ENCODE measurements around the gene SEMA3B.
A peak's percentile ranks its signal among the peaks of the same experiment; 100 is the strongest.

SEMA3B gene

DNA sequence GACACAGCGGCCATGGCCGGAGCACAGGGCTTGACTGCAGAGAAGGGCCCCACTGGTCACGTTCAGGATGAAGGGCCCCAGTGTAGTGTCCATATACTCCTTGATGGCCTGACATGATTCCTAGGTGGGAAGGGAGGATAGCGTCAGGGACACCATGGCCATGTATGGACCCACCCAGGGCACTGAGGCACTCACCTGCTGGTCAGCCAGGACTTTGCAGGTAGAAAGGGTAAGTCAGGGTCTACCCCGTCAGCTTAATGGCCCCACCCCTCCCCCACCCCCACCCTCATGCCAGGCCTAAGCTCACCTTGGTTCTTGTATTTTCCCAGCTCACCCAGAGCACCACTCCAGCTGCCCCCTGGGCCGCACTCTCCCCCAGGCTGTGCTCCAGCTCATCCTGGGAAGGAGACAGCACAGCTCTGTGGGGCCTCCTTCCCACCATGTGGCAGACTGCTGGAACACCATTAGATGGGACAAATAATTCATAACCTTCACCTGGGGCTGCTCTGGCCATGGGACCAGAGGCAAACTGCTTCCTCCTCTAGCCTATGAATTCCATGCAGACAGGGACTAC is 31.8 kb downstream of the SEMA3B start:
- Histone ChIP-seq H3K9ac (ENCODE audit: low read length) (no peak overlapping the region), H3K27me3 (replicated peaks; ENCODE audit: insufficient read depth, low read length) (no peaks in the 10 kb centered on the region), H3K36me3 (replicated peaks; ENCODE audit: insufficient read depth, low read length) (no peaks in the 10 kb centered on the region), H3K79me2 (ENCODE audit: low read length) (peaks cover 11% of the 10 kb centered on the region; the same call in 1 of the 2 replicates), H3K4me2 (ENCODE audit: low read depth, low read length) (peak overlapping the region; percentile 94; the same call in 1 of the 2 replicates), H3K9me2 (replicated peaks; ENCODE audit: insufficient read depth, low read length) (no peaks in the 10 kb centered on the region), H3K9me3 (replicated peaks; ENCODE audit: insufficient read depth, low read length) (no peaks in the 10 kb centered on the region), H3K4me3 (ENCODE audit: low read length) (no peak overlapping the region), H2AFZ (ENCODE audit: low read length) (no peak overlapping the region), H3K27ac (ENCODE audit: low read length) (no peak overlapping the region), H4K20me1 (ENCODE audit: insufficient read depth, low read length) (no peaks in the 10 kb centered on the region), H3F3A (ENCODE audit: insufficient read depth, low read length) (peaks cover 4% of the 10 kb centered on the region; the same call in 1 of the 2 replicates), H3K4me1 (ENCODE audit: low read length) (peaks cover 12% of the 10 kb centered on the region; the same call in 1 of the 2 replicates)
- no peak for DNase-seq
- no peak for TF ChIP-seq EZH2phosphoT487 (IDR thresholded peaks at IDR 0.05; ENCODE audit: low read length)
- no peak for TF ChIP-seq EZH2 (optimal IDR thresholded peaks at IDR 0.05; ENCODE audit: low read depth, low read length)
- TF ChIP-seq, protein P1, sequence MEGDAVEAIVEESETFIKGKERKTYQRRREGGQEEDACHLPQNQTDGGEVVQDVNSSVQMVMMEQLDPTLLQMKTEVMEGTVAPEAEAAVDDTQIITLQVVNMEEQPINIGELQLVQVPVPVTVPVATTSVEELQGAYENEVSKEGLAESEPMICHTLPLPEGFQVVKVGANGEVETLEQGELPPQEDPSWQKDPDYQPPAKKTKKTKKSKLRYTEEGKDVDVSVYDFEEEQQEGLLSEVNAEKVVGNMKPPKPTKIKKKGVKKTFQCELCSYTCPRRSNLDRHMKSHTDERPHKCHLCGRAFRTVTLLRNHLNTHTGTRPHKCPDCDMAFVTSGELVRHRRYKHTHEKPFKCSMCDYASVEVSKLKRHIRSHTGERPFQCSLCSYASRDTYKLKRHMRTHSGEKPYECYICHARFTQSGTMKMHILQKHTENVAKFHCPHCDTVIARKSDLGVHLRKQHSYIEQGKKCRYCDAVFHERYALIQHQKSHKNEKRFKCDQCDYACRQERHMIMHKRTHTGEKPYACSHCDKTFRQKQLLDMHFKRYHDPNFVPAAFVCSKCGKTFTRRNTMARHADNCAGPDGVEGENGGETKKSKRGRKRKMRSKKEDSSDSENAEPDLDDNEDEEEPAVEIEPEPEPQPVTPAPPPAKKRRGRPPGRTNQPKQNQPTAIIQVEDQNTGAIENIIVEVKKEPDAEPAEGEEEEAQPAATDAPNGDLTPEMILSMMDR (IDR thresholded peaks at IDR 0.05; ENCODE audit: low read length), result no peak

DNA sequence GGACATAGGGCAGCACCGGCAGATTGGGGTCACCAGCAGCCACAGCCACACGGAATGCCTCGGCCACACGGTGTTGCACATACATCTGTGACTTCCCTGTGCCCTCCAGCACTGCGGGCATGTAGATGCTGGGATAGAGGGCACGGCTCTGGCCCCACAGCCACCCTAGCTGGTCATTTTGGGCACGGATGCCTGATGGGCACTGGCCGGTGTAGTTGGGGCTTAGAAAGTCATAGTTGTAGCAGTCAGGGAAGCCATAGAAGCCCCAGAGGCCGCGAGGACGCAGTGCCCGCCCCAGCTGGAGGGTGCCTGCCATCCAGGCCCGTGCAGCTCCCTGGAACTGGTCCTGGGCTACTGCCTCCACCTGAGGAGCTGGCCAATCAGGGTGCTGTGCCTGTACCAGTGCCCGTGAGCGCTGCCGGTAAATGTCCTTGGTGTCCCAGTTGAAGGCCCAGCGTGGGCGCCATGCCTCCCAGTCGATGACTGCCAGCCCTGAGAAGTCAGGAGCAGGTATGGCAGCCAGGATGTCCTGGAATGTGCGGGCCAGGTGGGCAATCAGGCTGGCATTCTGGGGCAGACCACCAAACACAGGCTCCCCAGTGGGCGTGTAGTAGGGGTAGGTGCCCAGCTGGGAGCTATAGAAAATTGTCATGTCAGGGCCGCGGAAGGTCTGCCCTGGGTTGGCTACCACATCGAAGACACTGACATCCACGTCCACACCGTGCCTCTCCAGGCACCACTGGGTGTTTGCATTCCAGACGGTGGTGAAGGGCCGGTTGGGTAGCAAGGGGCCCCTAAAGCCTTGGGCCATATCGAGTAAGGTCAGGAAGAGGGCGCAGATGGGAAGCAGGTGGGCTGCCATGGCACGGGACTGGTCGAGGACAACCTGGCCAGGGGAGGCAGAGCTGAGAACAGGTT is 33.4 kb downstream of the SEMA3B start:
- no peaks in the 10 kb centered on the region for H3K9me3 ChIP-seq (replicated peaks; ENCODE audit: insufficient read depth, low read length)
- no peak overlapping the region for H2AFZ ChIP-seq (ENCODE audit: low read length)
- no peak overlapping the region for H3K27ac ChIP-seq (ENCODE audit: low read length)
- no peak for DNase-seq
- H3K27me3 ChIP-seq (replicated peaks; ENCODE audit: insufficient read depth, low read length), result no peaks in the 10 kb centered on the region
- peaks cover 4% of the 10 kb centered on the region; the same call in 1 of the 2 replicates for H3F3A ChIP-seq (ENCODE audit: insufficient read depth, low read length)
- H3K79me2 ChIP-seq (ENCODE audit: low read length), result peaks cover 11% of the 10 kb centered on the region; the same call in 1 of the 2 replicates
- no peak overlapping the region for H3K9ac ChIP-seq (ENCODE audit: low read length)
- H3K9me2 ChIP-seq (replicated peaks; ENCODE audit: insufficient read depth, low read length), result no peaks in the 10 kb centered on the region
- TF ChIP-seq EZH2phosphoT487 (IDR thresholded peaks at IDR 0.05; ENCODE audit: low read length) (no peak), EZH2 (optimal IDR thresholded peaks at IDR 0.05; ENCODE audit: low read depth, low read length) (no peak)
- TF ChIP-seq, protein P1 (IDR thresholded peaks at IDR 0.05; ENCODE audit: low read length), result no peak
- peaks cover 12% of the 10 kb centered on the region; the same call in 1 of the 2 replicates for H3K4me1 ChIP-seq (ENCODE audit: low read length)
- no peaks in the 10 kb centered on the region for H4K20me1 ChIP-seq (ENCODE audit: insufficient read depth, low read length)
- H3K4me3 ChIP-seq (ENCODE audit: low read length), result no peak overlapping the region
- H3K4me2 ChIP-seq (ENCODE audit: low read depth, low read length), result no peak overlapping the region
- no peaks in the 10 kb centered on the region for H3K36me3 ChIP-seq (replicated peaks; ENCODE audit: insufficient read depth, low read length)

DNA sequence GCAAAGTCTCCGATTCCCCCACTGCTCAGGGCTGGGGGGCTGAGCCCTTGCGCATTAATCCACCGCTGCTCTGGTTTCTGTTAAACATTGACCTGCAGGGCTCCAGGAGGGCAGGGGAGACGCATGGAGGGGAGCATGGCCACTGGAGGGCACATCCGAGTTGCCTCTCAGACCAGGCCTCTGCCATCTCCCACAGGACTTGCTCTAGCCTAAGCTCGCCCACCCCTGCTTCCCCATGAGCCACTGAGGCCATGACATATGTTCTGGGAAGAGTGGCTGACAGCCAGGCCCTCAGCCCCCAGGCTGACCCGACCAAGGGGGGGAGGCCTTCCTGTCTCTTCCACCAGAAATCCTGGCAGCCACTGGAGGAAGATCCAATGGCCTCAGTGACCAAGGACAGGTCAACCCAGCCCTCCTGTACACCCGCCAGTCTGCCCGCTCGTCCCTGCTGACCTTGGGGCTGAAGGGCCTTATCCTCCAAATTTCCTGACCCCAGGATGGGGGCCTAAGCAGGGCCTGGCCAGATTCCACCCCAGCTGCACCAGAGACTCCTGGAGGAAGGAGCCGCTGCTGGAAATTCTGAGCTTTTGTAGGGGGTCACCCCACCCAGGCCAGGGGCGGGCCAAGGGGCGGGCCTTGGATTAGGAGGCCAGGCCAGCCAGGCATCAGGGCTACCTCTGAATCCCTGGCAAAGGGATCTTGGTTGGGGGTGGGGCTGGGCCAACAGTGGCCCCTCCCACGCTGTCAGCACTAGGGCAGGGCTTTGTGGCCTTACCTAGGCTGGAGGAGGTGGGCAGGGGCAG is 34.3 kb downstream of the SEMA3B start, which contains the start of gene HYAL1:
Gene HYAL1, minus strand, starts transcription at position 562 of the 803 bp plus-strand sequence. CDS start 618 bp downstream, outside the sequence.
- Histone ChIP-seq H3K9me2 (replicated peaks; ENCODE audit: insufficient read depth, low read length) (no peaks in the 10 kb centered on the region), H2AFZ (ENCODE audit: low read length) (no peak within 1 kb of the TSS), H3K27me3 (replicated peaks; ENCODE audit: insufficient read depth, low read length) (no peaks in the 10 kb centered on the region), H3K9ac (ENCODE audit: low read length) (no peak within 1 kb of the TSS), H3K9me3 (replicated peaks; ENCODE audit: insufficient read depth, low read length) (no peaks in the 10 kb centered on the region), H3K4me1 (ENCODE audit: low read length) (peaks cover 10% of the 10 kb centered on the region; the same call in 1 of the 2 replicates), H3K36me3 (replicated peaks; ENCODE audit: insufficient read depth, low read length) (no peaks in the 10 kb centered on the region), H3K4me2 (ENCODE audit: low read depth, low read length) (no peak within 1 kb of the TSS), H3F3A (ENCODE audit: insufficient read depth, low read length) (peaks cover 4% of the 10 kb centered on the region; the same call in 1 of the 2 replicates), H3K27ac (ENCODE audit: low read length) (no peak within 1 kb of the TSS), H3K4me3 (ENCODE audit: low read length) (no peak within 1 kb of the TSS), H4K20me1 (ENCODE audit: insufficient read depth, low read length) (no peaks in the 10 kb centered on the region), H3K79me2 (ENCODE audit: low read length) (peaks cover 10% of the 10 kb centered on the region; the same call in 1 of the 2 replicates)
- DNase-seq, result no peak
- TF ChIP-seq EZH2 (optimal IDR thresholded peaks at IDR 0.05; ENCODE audit: low read depth, low read length), result no peak
- no peak for TF ChIP-seq EZH2phosphoT487 (IDR thresholded peaks at IDR 0.05; ENCODE audit: low read length)
- TF ChIP-seq, protein P1 (IDR thresholded peaks at IDR 0.05; ENCODE audit: low read length), result no peak
